ENCODE results near the gene BET1L. TPM values are rescaled to one million over a fixed set of nuclear protein-coding genes. Genes with fewer than 3 reads are reported as not detected.
A peak's percentile ranks its signal among the peaks of the same experiment; 100 is the strongest.

BET1L gene
- 89.0 TPM for total RNA-seq (2021; ENCODE audit: unreplicated experiment)
- polyA plus RNA-seq (2012; ENCODE audit: insufficient read length), result 78.9 TPM
- Bru-seq, nascent RNA, result percentile 58 among the genes with signal in this experiment
- BruChase-seq, experiment 1, labeled RNA remaining after a 2-hour chase, result percentile 77 among the genes with signal in this experiment
- BruChase-seq, experiment 2, labeled RNA remaining after a 6-hour chase, result percentile 69 among the genes with signal in this experiment
- long read RNA-seq, transcript BET1L-201 (3 exons, 2,916 nt), result minor isoform, 7 of 146 reads
- long read RNA-seq, transcript BET1L-203 (4 exons, 2,819 nt), result major isoform, 60 of 146 reads
- long read RNA-seq, partial matches to known transcripts, result 16 of 146 reads
- long read RNA-seq, other reads (novel, unspliced or antisense), result 63 of 146 reads

GRCh38 chr11:207208-207862 is at the start of gene BET1L, which contains the start of gene RIC8A:
BET1L (minus strand) TSS chr11:207399; CDS start chr11:207321, 78 bp downstream.
RIC8A (plus strand) TSS chr11:207708; CDS start chr11:208855, 1,147 bp downstream.
- no peaks in the 10 kb centered on the region for H3K9me3 ChIP-seq (ENCODE audit: control insufficient read depth, insufficient read depth, low read depth, low read length)
- peaks cover 33% of the 10 kb centered on the region for H3K4me1 ChIP-seq (ENCODE audit: control insufficient read depth, insufficient read depth, low read length)
- no TSS peak for BruUV-seq (replicated peaks)
- H3K36me3 ChIP-seq (ENCODE audit: control insufficient read depth, insufficient read depth, low read length), result peaks cover 27% of the 10 kb centered on the region
- peak within 1 kb of the TSS; percentile 99 to 100 for H3K4me3 ChIP-seq (ENCODE audit: low read depth in 2 of 2, low read length in 2 of 2)
- TF ChIP-seq REST (IDR thresholded peaks at IDR 0.05; ENCODE audit: insufficient read depth in 1 of 2, low read depth in 2 of 2, low read length in 1 of 2), result peak in 1 of 2 experiments; percentile 69; a peak in 1 of 4 replicates
- peak; percentile 95 for TF ChIP-seq POLR2AphosphoS5 (IDR thresholded peaks at IDR 0.05; ENCODE audit: low read depth, low read length)
- no peak for TF ChIP-seq CTCF (IDR thresholded peaks at IDR 0.05)
- peak; percentile 84; the same call in 1 of the 2 replicates for TF ChIP-seq SIN3A (IDR thresholded peaks at IDR 0.05; ENCODE audit: borderline replicate concordance, insufficient read depth, low read depth, low read length)
- peak; percentile 73; the same call in 1 of the 2 replicates for TF ChIP-seq TCF7L2 (IDR thresholded peaks at IDR 0.05; ENCODE audit: low read depth, low read length)
- in situ Hi-C loops (cut with HindIII; ENCODE audit: low pct_unique_long_range_greater_than_20kb, low sequenced_read_pairs), result no loop called here
- H3K27me3 ChIP-seq (ENCODE audit: control insufficient read depth, insufficient read depth, low read length), result no peaks in the 10 kb centered on the region
- DNase-seq (ENCODE audit: low read depth, low spot score), result peak; percentile 98
- peak within 1 kb of the TSS; percentile 100 for H3K27ac ChIP-seq (ENCODE audit: low read length)
- POLR2A ChIA-PET, result interaction anchor here (0.6 to 1.0 kb wide), 4 partner anchors 9 to 265 kb away, joined by 3 to 5 read pairs (median 3); no protein-coding TSS in a partner anchor
- intact Hi-C loops (cut with micrococcal nuclease; ENCODE audit: unreplicated experiment), result no loop called here
- CTCF ChIA-PET, result interaction anchor here (0.6 to 1.0 kb wide), 3 partner anchors 43 to 241 kb away, joined by 3 to 4 read pairs (median 3); no protein-coding TSS in a partner anchor
- peak; percentile 86 for ATAC-seq

- ATAC-seq (no peak), DNase-seq (ENCODE audit: low read depth, low spot score) (no peak)
- Histone ChIP-seq H3K27ac (ENCODE audit: low read length) (no peak overlapping the region), H3K36me3 (ENCODE audit: control insufficient read depth, insufficient read depth, low read length) (peaks cover 13% of the 10 kb centered on the region), H3K27me3 (ENCODE audit: control insufficient read depth, insufficient read depth, low read length) (no peaks in the 10 kb centered on the region), H3K4me3 (ENCODE audit: low read depth in 2 of 2, low read length in 2 of 2) (no peak overlapping the region), H3K9me3 (ENCODE audit: control insufficient read depth, insufficient read depth, low read depth, low read length) (no peaks in the 10 kb centered on the region), H3K4me1 (ENCODE audit: control insufficient read depth, insufficient read depth, low read length) (no peaks in the 10 kb centered on the region)
- no peak for TF ChIP-seq SIN3A (IDR thresholded peaks at IDR 0.05; ENCODE audit: borderline replicate concordance, insufficient read depth, low read depth, low read length)
- no peak for TF ChIP-seq REST (IDR thresholded peaks at IDR 0.05; ENCODE audit: insufficient read depth in 1 of 2, low read depth in 2 of 2, low read length in 1 of 2)
- no peak for TF ChIP-seq POLR2AphosphoS5 (IDR thresholded peaks at IDR 0.05; ENCODE audit: low read depth, low read length)
- no peak for TF ChIP-seq CTCF (IDR thresholded peaks at IDR 0.05)
- TF ChIP-seq TCF7L2 (IDR thresholded peaks at IDR 0.05; ENCODE audit: low read depth, low read length), result no peak
- in situ Hi-C loops (cut with HindIII; ENCODE audit: low pct_unique_long_range_greater_than_20kb, low sequenced_read_pairs), result no loop called here
- BruUV-seq (replicated peaks), result no TSS peak
- CTCF ChIA-PET, result interaction anchor here (0.6 kb wide), 1 partner anchor 46 kb away, joined by 4 read pairs; no protein-coding TSS in a partner anchor
- POLR2A ChIA-PET, result no interaction called here
- intact Hi-C loops (cut with micrococcal nuclease; ENCODE audit: unreplicated experiment), result no loop called here
These were observed 48.6 kb upstream of the BET1L start for GRCh38 chr11:255816-256215.

Data from Panc1 (cell line).